HTERT RPE-1 (cell line): Measurements from ENCODE around the gene HOGA1.
"Not testable (repeated sequence)": the region's sequence is repeated elsewhere in the genome, so short reads cannot be mapped to it uniquely, and the experiment has no call there.

Experiments
- in situ Hi-C: fragments of 300-500 bp; cut with MboI; formaldehyde crosslinking; loops from 4 replicates; pipeline ENCODE4 v1.14.3; 2020; ENCODE audit warnings: low sequenced_read_pairs

Gene HOGA1

GRCh38 chr10:97554336-97554735, 29.9 kb upstream of the HOGA1 start:
- in situ Hi-C loops: not testable (repeated sequence)

GRCh38 chr10:97555541-97555940, 28.6 kb upstream of the HOGA1 start:
- in situ Hi-C loops: not testable (repeated sequence)

GRCh38 chr10:97560731-97561381, 23.3 kb upstream of the HOGA1 start:
- in situ Hi-C loops: not testable (repeated sequence)

- in situ Hi-C loops: not testable (repeated sequence)
Observed at GRCh38 chr10:97561386-97562077, 22.7 kb upstream of the HOGA1 start.

GRCh38 chr10:97562329-97562728, 21.9 kb upstream of the HOGA1 start:
- in situ Hi-C loops: not testable (repeated sequence)

- in situ Hi-C loops: no loop called here
Observed at GRCh38 chr10:97563337-97563736, 20.9 kb upstream of the HOGA1 start.

- in situ Hi-C loops: no loop called here
Observed at GRCh38 chr10:97564776-97565175, 19.4 kb upstream of the HOGA1 start.

- in situ Hi-C loops: no loop called here
Observed at GRCh38 chr10:97566336-97566996, 17.7 kb upstream of the HOGA1 start.

GRCh38 chr10:97567891-97568290, 16.3 kb upstream of the HOGA1 start:
- in situ Hi-C loops: no loop called here

GRCh38 chr10:97570146-97570788, 13.9 kb upstream of the HOGA1 start:
- in situ Hi-C loops: no loop called here

- in situ Hi-C loops: no loop called here
Observed at GRCh38 chr10:97570789-97571471, 13.3 kb upstream of the HOGA1 start.

GRCh38 chr10:97571622-97572021, 12.6 kb upstream of the HOGA1 start:
- in situ Hi-C loops: no loop called here

GRCh38 chr10:97572214-97572989, 11.8 kb upstream of the HOGA1 start, which contains the start of gene ANKRD2:
Gene ANKRD2 (plus strand): TSS chr10:97572779. CDS start chr10:97572789, 10 bp downstream.
- in situ Hi-C loops: no loop called here

- in situ Hi-C loops: no loop called here
Observed at GRCh38 chr10:97573021-97573420, 11.2 kb upstream of the HOGA1 start.

- in situ Hi-C loops: no loop called here
Observed at GRCh38 chr10:97573672-97574071, 10.5 kb upstream of the HOGA1 start.

- in situ Hi-C loops: no loop called here
Observed at GRCh38 chr10:97574374-97575126, 9.6 kb upstream of the HOGA1 start.

GRCh38 chr10:97575127-97575668, 9.0 kb upstream of the HOGA1 start:
- in situ Hi-C loops: no loop called here

GRCh38 chr10:97576487-97576886, 7.7 kb upstream of the HOGA1 start:
- in situ Hi-C loops: not testable (repeated sequence)

GRCh38 chr10:97577701-97578100, 6.5 kb upstream of the HOGA1 start:
- in situ Hi-C loops: no loop called here
